CD4-positive, alpha-beta T cell treated with Interleukin-17A for 1 hour (primary cell): ENCODE results near the gene EVPL.
"Not testable (repeated sequence)": the region's sequence is repeated elsewhere in the genome, so short reads cannot be mapped to it uniquely, and the experiment has no call there.

Source experiments
- DNase-seq: peaks from one replicate; pipeline ENCODE4 v3.0.0-alpha.2; 2020

Gene EVPL

DNA sequence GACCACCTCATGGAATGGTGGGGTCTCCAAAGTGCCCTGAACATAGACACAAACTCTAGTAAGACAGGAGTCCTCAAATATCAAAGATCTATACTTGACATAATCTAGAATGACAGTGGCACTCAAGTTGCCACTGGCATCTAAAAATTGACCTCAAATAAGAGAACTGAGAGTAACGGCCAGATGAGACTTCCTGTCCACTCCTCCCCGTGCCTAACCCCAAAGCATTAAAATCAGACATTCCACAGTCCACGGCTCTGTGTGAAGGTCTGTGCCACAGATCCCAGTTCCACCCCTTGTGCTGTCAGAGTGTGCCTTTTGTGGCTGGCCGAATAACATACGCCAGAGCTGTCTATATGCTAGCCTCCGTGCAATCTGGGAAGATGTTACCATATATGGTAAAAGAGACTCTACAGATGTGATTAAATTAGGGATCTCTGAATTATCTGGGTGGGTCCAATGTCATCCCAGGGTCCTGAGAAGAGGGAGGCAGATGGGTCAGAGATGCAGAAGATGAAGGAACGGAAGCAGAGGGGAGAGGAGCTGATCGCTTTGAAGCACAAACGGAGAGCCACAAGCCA, 21.0 kb upstream of the EVPL start:
- DNase-seq = no peak

DNA sequence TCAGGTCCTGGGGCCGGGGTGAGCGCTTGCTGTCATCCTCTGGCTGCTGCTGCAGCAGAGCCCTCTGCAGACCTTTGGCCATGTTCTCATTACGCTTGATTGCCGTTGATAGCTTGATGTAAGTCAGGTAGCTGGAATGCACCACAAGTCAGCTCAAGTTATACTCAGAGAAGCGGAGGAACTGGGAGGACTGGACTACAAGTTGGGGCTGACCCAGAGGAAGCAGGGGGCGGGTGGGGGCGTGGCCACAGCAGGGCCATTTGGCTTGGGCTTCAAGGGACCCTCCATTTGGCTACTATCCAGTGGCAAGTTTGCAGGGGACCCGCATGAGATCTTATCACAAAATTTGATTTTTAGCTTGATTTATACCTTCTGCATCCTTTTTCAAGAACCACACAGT, 19.0 kb upstream of the EVPL start:
- no peak for DNase-seq

DNA sequence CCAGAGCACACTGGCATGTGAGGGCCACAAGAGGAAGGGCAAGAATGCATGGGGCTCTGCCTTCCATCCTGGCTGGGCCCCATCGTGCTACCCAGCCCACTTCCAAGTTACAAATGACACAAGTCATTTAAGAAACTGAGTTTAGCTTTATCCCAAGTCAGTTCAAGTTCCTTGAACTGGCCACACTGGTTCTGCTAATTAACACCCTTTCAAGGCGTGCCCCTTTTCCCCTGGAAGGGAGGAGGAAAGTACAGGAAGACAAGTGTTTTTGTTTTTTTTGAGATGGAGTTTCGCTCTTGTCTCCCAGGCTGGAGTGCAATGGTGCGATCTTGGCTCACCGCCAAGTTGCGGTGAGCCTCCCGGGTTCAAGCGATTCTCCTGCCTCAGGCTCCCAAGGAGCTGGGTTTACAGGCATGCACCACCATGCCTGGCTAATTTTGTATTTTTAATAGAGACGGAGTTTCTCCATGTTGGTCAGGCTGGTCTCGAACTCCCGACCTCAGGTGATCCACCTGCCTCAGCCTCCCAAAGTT, 17.4 kb upstream of the EVPL start:
- DNase-seq = not testable (repeated sequence)

- DNase-seq = not testable (repeated sequence)
Measured at GRCh38 chr17:76042868-76043267, 15.8 kb upstream of the EVPL start.

DNA sequence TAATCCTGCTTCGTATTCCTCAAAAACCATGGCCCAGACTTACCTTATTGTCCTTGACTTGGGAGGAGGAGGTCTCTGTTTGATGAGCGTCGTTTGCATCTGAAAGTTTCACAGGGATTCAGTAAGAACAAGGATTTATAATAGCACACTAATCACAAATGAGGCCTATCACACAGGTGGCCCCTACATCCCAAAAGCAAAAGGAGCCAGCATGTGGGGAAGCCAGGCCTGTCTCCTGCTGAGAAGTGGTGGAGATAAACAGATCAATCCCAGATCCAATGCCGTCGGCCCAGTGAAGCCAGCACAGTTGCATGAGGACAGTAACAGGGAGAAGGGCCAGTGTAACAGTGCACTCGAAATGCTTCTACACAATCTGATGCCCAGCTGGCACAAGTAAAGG, 13.3 kb upstream of the EVPL start:
- DNase-seq = no peak

GRCh38 chr17:76039121-76039520, 12.0 kb upstream of the EVPL start:
- DNase-seq = no peak

GRCh38 chr17:76038050-76038449, 10.9 kb upstream of the EVPL start:
- DNase-seq = no peak

DNA sequence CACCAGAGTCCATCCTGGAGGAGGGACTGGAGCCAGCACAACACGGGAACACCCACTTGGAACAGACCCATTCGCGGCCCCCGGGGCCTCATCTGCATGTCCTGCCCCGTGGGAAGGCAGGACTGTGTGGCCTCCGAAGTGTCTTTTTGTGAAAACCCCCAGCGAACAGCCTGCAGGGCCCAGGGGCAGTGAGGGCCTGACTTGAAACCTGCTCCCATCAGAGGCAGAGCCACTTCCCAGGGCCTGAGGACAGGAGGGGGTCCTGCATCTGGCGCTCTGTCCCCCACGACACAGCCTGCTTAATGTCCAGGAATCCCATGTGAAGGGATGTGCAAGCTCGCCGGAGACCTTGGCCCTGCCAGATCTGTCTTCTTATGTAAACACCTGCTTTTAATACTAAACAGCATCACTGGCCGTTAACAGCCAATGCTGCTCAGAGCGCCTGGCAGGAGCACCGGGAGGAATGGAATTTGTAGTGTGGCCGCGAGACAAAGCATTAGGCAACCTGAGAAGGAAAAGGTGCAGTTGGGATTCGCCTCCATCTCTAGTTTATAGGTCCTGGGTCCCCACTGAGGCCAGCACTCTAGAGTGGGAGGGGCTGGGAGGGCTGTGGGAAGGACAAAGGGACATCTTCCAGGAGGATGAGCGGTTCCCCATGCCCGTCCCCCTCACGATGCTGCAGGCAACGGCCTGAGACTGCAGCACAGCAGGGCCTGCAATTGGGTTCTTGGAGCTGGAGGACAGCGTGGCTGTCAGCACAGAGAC, 9.6 kb upstream of the EVPL start:
- no peak for DNase-seq

- DNase-seq = no peak
Measured at GRCh38 chr17:76034428-76035350, 7.6 kb upstream of the EVPL start.

- DNase-seq = no peak
Measured at GRCh38 chr17:76033139-76033538, 6.0 kb upstream of the EVPL start.

- DNase-seq = no peak
Measured at GRCh38 chr17:76032780-76033108, 5.6 kb upstream of the EVPL start.

- no peak for DNase-seq
Measured at GRCh38 chr17:76032073-76032779, 5.1 kb upstream of the EVPL start.

GRCh38 chr17:76026714-76027158, 370 bp downstream of the EVPL start:
- no peak for DNase-seq

DNA sequence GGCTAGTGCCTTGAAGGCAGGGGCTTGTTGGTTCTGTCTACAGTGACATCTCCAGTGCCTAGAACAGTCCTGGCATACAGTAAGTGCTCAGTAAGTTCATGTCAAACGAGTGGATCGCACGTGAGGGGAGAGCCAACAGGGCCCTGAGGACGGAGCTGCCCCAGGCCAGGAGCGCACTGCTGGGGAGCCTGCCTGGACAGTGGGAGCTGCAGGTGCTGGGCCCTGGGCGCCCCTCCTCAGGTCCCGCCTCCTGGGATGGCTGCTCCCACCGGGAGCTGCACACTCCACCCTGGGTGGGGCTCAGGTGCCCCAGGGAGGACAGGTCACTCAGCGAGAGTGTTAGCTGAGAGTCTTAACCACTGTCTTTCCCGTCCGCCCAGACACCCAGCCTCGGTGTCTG, 1.8 kb downstream of the EVPL start:
- DNase-seq = no peak

GRCh38 chr17:76024353-76024752, 2.8 kb downstream of the EVPL start:
- no peak for DNase-seq

- DNase-seq = no peak
Measured at GRCh38 chr17:76023900-76024237, 3.2 kb downstream of the EVPL start.

GRCh38 chr17:76022973-76023899, 3.9 kb downstream of the EVPL start:
- DNase-seq = no peak

- no peak for DNase-seq
Measured at GRCh38 chr17:76022285-76022684, 4.8 kb downstream of the EVPL start.

DNA sequence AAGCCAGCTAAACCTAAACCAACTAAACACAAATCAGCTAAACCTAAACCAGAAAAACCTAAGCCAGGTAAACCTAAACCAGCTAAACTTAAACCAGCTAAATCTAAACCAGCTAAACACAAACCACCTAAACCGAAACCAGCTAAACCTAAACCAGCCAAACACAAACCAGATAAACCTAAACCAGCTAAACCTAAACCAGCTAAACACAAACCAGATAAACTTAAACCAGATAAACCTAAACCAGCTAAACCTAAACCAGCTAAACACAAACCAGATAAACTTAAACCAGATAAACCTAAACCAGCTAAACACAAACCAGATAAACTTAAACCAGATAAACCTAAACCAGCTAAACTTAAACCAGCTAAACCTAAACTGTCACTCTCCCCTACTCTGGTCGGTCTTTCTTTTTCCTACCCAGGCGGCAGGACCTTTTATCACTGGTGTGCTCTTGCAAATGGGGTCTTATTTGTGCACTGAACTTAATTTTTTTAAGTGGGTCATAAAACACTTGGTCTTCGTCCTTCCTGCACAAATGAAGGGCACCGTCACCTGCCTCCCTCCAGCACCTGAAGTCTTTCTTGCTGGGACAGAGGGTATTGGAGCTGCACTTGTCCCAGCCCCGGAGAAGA, 7.2 kb downstream of the EVPL start:
- DNase-seq = no peak

GRCh38 chr17:76018801-76019200, 8.3 kb downstream of the EVPL start:
- no peak for DNase-seq

DNA sequence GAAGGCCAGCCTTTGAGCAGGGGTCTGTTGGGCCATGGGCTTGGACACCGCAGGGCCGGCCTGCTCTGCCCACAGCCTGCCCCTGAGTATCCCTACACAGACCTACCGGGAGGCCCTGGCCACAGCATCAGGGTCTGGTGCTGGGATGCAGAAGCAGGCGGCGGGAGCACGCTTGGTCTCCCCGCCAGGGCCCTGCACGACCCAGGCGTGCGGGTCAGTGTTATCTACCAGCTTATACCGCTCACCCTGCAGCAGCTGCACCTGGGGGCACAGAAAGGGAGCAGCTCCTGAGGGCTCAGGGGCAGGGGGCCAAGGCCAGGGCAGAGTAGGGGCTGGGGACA, 8.8 kb downstream of the EVPL start:
- no peak for DNase-seq
